Gastrocnemius medialis (tissue), 4 donors: Measurements from ENCODE around the gene AGAP5. TPM values are rescaled to one million over a fixed set of nuclear protein-coding genes. Genes with fewer than 3 reads are reported as not detected.
A peak's percentile ranks its signal among the peaks of the same experiment; 100 is the strongest.
"Not testable (repeated sequence)": the region's sequence is repeated elsewhere in the genome, so short reads cannot be mapped to it uniquely, and the experiment has no call there.

ENCODE experiments used
- ATAC-seq, 2 donors: fragments of 150-250 bp; one replicate each; pipeline ENCODE4 v1.9.1; 2016
- DNase-seq, 2 donors: peaks; one replicate each; pipeline ENCODE4 v3.0.0-alpha.2; 2019
- H3K27ac ChIP-seq, 4 donors: fragments of 200-600 bp; sonication (generic); 1 replicate in 1 of 4; 2 replicates in 3 of 4; pipeline ENCODE4 v1.5.1; 2016 to 2018; ENCODE audit warnings: mild to moderate bottlenecking in 2 of 4, moderate library complexity in 1 of 4
- H3K27me3 ChIP-seq, 3 donors: fragments of 200-600 bp; sonication (generic) in 2 of 3; 1 replicate in 1 of 3; 2 replicates in 2 of 3; pipeline versions ENCODE4 v1.5.1 to v1.6.0; 2016 to 2019; ENCODE audit warnings: mild to moderate bottlenecking in 1 of 3, moderate library complexity in 1 of 3
- H3K36me3 ChIP-seq, 2 donors: fragments of 200-600 bp; sonication (generic) in 1 of 2; one replicate each; pipeline ENCODE4 v1.5.1; 2017 to 2018
- H3K4me1 ChIP-seq, 2 donors: fragments of 200-600 bp; sonication (generic) in 1 of 2; one replicate each; pipeline ENCODE4 v1.5.1; 2016 to 2017; ENCODE audit warnings: mild to moderate bottlenecking in 2 of 2
- H3K4me3 ChIP-seq, 4 donors: fragments of 200-600 bp; sonication (generic) in 3 of 4; 1 replicate in 1 of 4; 2 replicates in 3 of 4; pipeline ENCODE4 v1.5.1; 2016 to 2019; ENCODE audit warnings: mild to moderate bottlenecking in 2 of 4
- H3K9me3 ChIP-seq, 3 donors: fragments of 200-600 bp; sonication (generic) in 2 of 3; 1 replicate in 1 of 3; 2 replicates in 2 of 3; pipeline ENCODE4 v1.5.1; 2016 to 2019
- POLR2A ChIP-seq, 2 donors: fragments of 450-650 bp; IDR thresholded peaks; one replicate each; pipeline ENCODE4 v1.6.1; 2017; ENCODE audit warnings: antibody characterized with exemption in 2 of 2, mild to moderate bottlenecking in 2 of 2, moderate library complexity in 2 of 2
- in situ Hi-C, 4 donors: fragments of 200-750 bp; cut with MboI; loops; one replicate each; pipeline versions ENCODE4 v1.15.0 to v1.8.0; 2017; ENCODE audit warnings: low sequenced_read_pairs in 4 of 4
- intact Hi-C: fragments of 100-400 bp; cut with DNase I; formaldehyde crosslinking; loops from one replicate; pipeline ENCODE4 v1.15.1; 2023; ENCODE audit warnings: low total_unique reads
- total RNA-seq, 4 donors: library from RNA; depleted of rRNA; stranded (reverse); fragments of >200 nt; gene quantifications; one replicate each; pipeline versions ENCODE4 v1.1.0 to v1.2.3, GENCODE V29; 2016
- TF ChIP-seq, protein P1 (sequence below), 5 experiments: fragments of 450-650 bp in 3 of 5; fragments of 200-600 bp in 2 of 5; sonication (generic) in 2 of 5; IDR thresholded peaks in 4 of 5; conservative IDR thresholded peaks in 1 of 5; 1 replicate in 4 of 5; 2 replicates in 1 of 5; pipeline ENCODE4 v1.5.1; 2016 to 2019; ENCODE audit warnings: antibody characterized with exemption in 5 of 5, mild to moderate bottlenecking in 3 of 5, moderate library complexity in 3 of 5

AGAP5 gene
- total RNA-seq, 4 donors from 2014 or later = 1.6 to 4.1 (median 3.1) TPM

DNA sequence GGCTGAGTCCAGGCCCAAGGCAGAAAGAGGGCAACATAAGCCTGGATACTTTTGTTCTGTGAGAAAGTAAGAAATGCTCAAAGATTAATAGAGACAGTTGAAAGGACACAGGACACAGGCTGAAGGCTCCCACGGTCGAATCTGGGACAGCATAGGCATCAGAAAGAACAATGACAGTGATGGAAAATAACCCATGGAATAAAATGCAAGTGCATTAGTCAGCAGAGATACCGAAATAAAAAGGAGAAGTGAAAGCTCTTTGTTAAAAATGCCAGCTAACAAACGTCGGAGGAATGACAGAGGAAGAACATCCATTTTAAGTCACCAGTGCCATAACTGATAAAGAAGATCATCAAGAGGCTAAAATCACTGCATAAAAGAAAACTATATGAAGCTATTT is 19.6 kb upstream of the AGAP5 start:
- Histone ChIP-seq H3K27me3 (no peaks in the 10 kb centered on the region), H3K4me3 (no peak overlapping the region), H3K36me3 (peaks cover 0 to 63% of the 10 kb centered on the region in 2 donors), H3K9me3 (no peaks in the 10 kb centered on the region), H3K4me1 (peaks cover 9 to 21% of the 10 kb centered on the region in 2 donors), H3K27ac (peak overlapping the region in 3 of 4 donors; percentile 2 to 80 (median 57))
- ATAC-seq = no peak
- intact Hi-C loops = no loop called here
- DNase-seq = no peak
- TF ChIP-seq, protein P1, sequence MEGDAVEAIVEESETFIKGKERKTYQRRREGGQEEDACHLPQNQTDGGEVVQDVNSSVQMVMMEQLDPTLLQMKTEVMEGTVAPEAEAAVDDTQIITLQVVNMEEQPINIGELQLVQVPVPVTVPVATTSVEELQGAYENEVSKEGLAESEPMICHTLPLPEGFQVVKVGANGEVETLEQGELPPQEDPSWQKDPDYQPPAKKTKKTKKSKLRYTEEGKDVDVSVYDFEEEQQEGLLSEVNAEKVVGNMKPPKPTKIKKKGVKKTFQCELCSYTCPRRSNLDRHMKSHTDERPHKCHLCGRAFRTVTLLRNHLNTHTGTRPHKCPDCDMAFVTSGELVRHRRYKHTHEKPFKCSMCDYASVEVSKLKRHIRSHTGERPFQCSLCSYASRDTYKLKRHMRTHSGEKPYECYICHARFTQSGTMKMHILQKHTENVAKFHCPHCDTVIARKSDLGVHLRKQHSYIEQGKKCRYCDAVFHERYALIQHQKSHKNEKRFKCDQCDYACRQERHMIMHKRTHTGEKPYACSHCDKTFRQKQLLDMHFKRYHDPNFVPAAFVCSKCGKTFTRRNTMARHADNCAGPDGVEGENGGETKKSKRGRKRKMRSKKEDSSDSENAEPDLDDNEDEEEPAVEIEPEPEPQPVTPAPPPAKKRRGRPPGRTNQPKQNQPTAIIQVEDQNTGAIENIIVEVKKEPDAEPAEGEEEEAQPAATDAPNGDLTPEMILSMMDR (IDR thresholded peaks at IDR 0.05 in 4 of 5, conservative IDR thresholded peaks at IDR 0.05 in 1 of 5) = no peak
- TF ChIP-seq POLR2A (IDR thresholded peaks at IDR 0.05) = no peak
- in situ Hi-C loops = no loop called here

DNA sequence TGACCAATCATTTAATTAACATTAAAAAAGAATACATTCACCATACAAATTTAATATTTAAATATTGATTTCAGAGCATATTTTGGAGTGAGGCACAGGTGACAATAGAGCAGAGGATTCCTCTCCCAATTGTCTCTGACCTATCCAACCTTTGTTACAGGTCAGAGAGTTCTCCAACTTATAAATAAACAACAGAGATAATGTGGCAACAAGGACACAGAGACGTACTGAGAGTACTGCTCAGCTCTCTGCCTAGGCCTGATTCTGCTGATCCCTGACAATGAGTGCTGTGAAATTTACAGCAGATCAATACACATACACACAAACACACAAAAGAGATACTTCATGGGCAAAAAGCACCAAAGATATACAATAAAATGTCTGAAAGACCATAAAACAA is 18.3 kb upstream of the AGAP5 start:
- peak overlapping the region; percentile 57 to 80 (median 74) for H3K27ac ChIP-seq
- peaks cover 0 to 56% of the 10 kb centered on the region in 2 donors for H3K36me3 ChIP-seq
- H3K27me3 ChIP-seq = no peaks in the 10 kb centered on the region
- H3K9me3 ChIP-seq = no peaks in the 10 kb centered on the region
- no peak for DNase-seq
- H3K4me3 ChIP-seq = no peak overlapping the region
- peaks cover 11 to 22% of the 10 kb centered on the region in 2 donors for H3K4me1 ChIP-seq
- no peak for TF ChIP-seq POLR2A (IDR thresholded peaks at IDR 0.05)
- TF ChIP-seq, protein P1 (IDR thresholded peaks at IDR 0.05 in 4 of 5, conservative IDR thresholded peaks at IDR 0.05 in 1 of 5) = no peak
- ATAC-seq = peak; percentile 76 to 79
- in situ Hi-C loops = no loop called here
- intact Hi-C loops = no loop called here

DNA sequence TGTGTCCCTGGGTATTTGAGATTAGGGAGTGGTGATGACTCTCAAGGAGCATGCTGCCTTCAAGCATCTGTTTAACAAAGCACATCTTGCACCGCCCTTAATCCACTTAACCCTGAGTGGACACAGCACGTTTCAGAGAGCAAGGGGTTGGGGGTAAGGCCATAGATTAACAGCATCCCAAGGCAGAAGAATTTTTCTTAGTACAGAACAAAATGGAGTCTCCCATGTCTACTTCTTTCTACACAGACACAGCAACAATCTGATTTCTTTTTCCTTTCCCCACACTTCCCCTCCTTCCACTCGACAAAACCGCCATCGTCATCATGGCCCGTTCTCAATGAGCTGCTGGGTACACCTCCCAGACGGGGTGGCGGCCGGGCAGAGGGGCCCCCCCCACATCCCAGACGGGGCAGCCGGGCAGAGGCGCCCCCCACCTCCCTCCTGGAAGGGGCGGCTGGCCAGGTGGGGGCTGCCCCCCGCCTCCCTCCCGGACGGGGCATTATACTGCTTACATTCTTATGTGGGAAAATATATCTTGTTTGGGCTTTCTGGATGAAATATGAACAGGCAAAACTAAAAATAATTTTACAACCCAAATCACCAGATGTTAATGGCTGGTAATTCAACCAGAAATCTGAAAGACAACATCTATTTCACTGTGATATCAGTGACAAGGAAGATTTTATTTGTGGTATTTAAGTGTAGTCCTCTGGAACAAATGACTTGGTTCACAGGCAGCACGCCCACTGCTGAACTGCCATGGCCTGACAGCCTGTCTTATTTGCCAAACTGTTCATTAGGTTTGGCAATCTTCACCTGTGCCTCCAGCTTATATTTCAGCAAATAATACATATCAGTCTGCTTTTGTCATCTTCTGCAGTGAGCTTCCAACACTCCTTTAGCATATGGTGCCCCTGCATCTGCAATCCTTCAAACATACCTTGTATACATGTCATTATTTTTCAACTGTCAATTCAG is 17.6 kb upstream of the AGAP5 start:
- intact Hi-C loops, H3K4me3 ChIP-seq, in situ Hi-C loops, H3K27me3 ChIP-seq, H3K9me3 ChIP-seq: not testable (repeated sequence)
- ATAC-seq (peak; percentile 59 to 86), DNase-seq (peak in 1 of 2 donors; percentile 34)
- Histone ChIP-seq H3K4me1 (peaks cover 13 to 27% of the 10 kb centered on the region in 2 donors), H3K36me3 (peaks cover 0 to 50% of the 10 kb centered on the region in 2 donors), H3K27ac (peak overlapping the region; percentile 57 to 80 (median 74))

DNA sequence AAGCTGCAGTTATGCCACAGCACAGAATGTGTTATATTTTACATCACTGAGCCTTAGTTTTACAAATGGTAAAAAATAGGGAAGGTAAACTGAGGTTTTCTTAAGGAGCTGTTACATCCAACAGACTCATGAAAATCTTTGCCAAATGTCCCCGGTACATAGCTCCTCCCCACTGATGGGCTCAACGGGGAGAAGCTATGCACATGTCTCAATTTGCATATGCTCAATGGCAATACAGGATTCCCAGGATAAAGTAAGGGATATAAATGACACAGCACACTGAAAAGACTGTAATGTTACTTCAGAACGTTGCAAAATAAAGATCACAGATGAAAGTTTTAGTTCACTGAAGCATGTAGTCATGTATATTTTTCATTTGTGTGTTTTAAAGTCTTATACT is 16.6 kb upstream of the AGAP5 start:
- intact Hi-C loops, ATAC-seq: not testable (repeated sequence)
- peak overlapping the region in 2 of 4 donors; percentile 42 to 56 for H3K27ac ChIP-seq

DNA sequence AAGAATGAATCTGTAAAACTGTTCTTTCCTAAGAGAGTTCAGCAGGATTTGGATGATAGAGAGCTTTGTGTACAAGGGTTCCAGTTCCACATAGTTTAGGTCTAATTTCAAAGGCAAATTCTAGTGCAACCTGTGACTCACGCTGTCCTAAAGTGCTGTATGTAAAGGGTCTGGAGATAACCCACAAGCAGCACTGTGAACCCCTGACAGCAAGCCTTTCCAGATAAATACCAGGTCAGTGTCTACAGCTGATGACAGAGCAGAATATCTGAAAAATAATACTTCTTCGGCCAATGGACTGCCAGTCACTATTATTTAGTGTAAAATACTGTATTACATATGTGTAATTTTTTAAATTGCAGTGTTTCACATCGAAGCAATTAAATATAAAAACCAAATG is 16.0 kb upstream of the AGAP5 start:
- H3K27me3 ChIP-seq, H3K9me3 ChIP-seq, H3K4me3 ChIP-seq, DNase-seq, in situ Hi-C loops, intact Hi-C loops: not testable (repeated sequence)
- H3K36me3 ChIP-seq = peaks cover 0 to 42% of the 10 kb centered on the region in 2 donors
- H3K27ac ChIP-seq = peak overlapping the region in 3 of 4 donors; percentile 18 to 56 (median 42)
- peak in 1 of 2 donors; percentile 39 for ATAC-seq
- H3K4me1 ChIP-seq = peaks cover 13 to 27% of the 10 kb centered on the region in 2 donors

More for the DNA sequence above, 16.6 kb upstream of the AGAP5 start:
- H3K9me3 ChIP-seq, DNase-seq, H3K27me3 ChIP-seq, in situ Hi-C loops, H3K4me3 ChIP-seq: not testable (repeated sequence)
- H3K4me1 ChIP-seq = peaks cover 13 to 27% of the 10 kb centered on the region in 2 donors
- peaks cover 0 to 46% of the 10 kb centered on the region in 2 donors for H3K36me3 ChIP-seq

DNA sequence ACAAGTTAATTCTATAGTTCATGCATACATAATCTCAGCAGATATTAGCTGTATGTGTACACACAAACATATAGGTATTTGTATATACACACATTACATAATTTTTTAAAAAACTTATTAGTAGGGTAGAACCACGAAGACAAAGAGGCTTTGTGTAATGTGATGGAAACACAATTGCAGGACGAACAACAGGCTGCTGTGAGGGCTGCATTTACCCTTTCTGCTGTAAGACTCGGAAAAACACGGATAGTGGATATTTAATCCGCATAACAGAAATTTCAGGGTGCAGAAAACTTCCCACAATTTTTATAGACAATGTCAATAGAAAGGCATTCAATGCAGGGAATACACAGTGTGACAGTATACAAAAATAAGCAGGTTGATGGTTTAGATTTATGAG is 13.8 kb upstream of the AGAP5 start:
- DNase-seq, ATAC-seq, H3K27ac ChIP-seq, in situ Hi-C loops, H3K27me3 ChIP-seq, H3K9me3 ChIP-seq, intact Hi-C loops, H3K4me3 ChIP-seq: not testable (repeated sequence)
- peaks cover 13 to 24% of the 10 kb centered on the region in 2 donors for H3K4me1 ChIP-seq
- H3K36me3 ChIP-seq = peaks cover 0 to 20% of the 10 kb centered on the region in 2 donors

DNA sequence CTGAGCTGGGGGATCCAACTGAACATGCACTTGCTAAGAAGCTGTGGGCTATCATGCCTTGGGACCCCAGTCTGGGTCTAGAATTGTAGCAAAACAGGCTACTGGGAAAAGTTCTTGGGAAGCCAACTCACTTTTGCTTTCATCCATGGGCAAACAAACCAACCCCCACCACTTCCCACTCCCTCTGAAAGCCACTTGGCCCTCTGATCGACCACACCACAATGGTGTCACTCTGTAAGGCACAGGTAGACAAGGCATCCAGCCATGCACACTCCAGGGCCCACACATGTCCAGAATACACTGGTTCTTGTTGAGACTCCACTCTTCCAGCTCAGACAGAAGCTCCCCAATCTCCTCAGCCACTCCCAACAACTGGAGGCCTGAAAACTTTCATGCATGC is 10.2 kb upstream of the AGAP5 start:
- in situ Hi-C loops, H3K4me1 ChIP-seq, ATAC-seq, intact Hi-C loops, H3K4me3 ChIP-seq, H3K36me3 ChIP-seq, H3K27ac ChIP-seq, DNase-seq, H3K9me3 ChIP-seq, H3K27me3 ChIP-seq: not testable (repeated sequence)

DNA sequence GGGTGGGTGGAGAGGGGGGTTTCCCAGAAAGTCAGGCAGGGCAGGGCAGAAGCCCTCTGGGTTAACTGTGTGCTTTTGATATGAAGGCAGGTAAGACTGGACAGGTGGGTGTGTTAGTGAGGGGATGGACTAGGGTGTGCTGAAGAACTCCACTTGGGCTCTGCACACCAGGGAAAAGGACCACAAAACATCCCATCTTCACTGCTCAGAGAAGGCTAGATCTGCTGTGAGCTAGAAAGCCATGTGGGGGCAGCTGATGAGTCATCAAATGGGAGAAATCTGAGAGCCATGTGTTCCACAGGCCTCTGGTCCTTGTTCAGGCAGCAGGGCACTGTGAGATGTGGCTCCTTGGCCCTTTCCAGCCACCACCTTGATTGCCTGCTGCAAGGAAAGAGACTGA is 9.7 kb upstream of the AGAP5 start:
- H3K27ac ChIP-seq, H3K4me1 ChIP-seq, H3K9me3 ChIP-seq, ATAC-seq, in situ Hi-C loops, H3K27me3 ChIP-seq, DNase-seq, H3K4me3 ChIP-seq, H3K36me3 ChIP-seq, intact Hi-C loops: not testable (repeated sequence)

DNA sequence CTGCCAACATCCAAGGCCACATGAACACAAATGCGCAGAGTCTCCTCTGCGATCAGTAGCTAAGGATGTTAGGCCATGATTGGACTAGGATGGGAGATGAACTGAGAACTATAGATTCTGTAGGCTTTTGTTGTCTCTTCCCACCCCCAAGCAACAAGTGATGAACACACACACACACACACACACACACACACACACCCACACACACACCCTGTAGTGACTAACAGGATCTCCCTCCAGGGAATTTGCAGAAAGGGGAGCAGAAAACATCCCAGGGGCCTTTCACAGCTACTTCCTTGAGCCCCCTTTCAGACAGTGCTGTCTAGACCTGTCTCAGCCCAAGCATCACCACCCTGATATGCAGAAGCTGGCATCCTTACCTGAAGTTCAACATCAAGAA is 8.6 kb upstream of the AGAP5 start:
- H3K9me3 ChIP-seq, H3K36me3 ChIP-seq, H3K4me3 ChIP-seq, ATAC-seq, in situ Hi-C loops, H3K27ac ChIP-seq, DNase-seq, H3K4me1 ChIP-seq, intact Hi-C loops, H3K27me3 ChIP-seq: not testable (repeated sequence)
